HepG2 (cell line): ENCODE data around the gene FFAR1. TPM values are rescaled to one million over a fixed set of nuclear protein-coding genes. Genes with fewer than 3 reads are reported as not detected.

ENCODE experiments used
- HNRNPUL1 ChIP-seq: fragments of 200-400 bp; formaldehyde crosslinking; IDR thresholded peaks from 2 replicates; pipeline ENCODE4 v1.6.1; 2017; ENCODE audit warnings: low read depth, mild to moderate bottlenecking, low read length, moderate library complexity
- NBN ChIP-seq: fragments of 450-650 bp; conservative IDR thresholded peaks from 2 replicates; pipeline ENCODE4 v1.6.1; 2017
- NFIC ChIP-seq: IDR thresholded peaks from 2 replicates; pipeline ENCODE4 v1.6.1; 2012; ENCODE audit warnings: mild to moderate bottlenecking, low read length, inconsistent platforms
- PRDM10 ChIP-seq: sonication (generic); formaldehyde crosslinking; IDR thresholded peaks from 2 replicates; pipeline ENCODE4 v1.4.0; 2020; ENCODE audit warnings: low read depth, missing genetic modification reagents
- PRMT3 ChIP-seq: sonication (generic); formaldehyde crosslinking; IDR thresholded peaks from 2 replicates; pipeline ENCODE4 v1.8.1; 2022; ENCODE audit warnings: low read depth, mild to moderate bottlenecking, moderate library complexity, missing genetic modification reagents, borderline replicate concordance
- RFXAP ChIP-seq: sonication (generic); formaldehyde crosslinking; IDR thresholded peaks from 2 replicates; pipeline ENCODE4 v1.4.0; 2020; ENCODE audit warnings: missing genetic modification reagents, borderline replicate concordance
- SMYD3 ChIP-seq: sonication (generic); formaldehyde crosslinking; IDR thresholded peaks from 2 replicates; pipeline ENCODE4 v1.8.1; 2023; ENCODE audit warnings: mild to moderate bottlenecking, missing genetic modification reagents
- SNAI1 ChIP-seq: sonication (generic); formaldehyde crosslinking; IDR thresholded peaks from 2 replicates; pipeline ENCODE4 v1.5.0; 2020; ENCODE audit warnings: mild to moderate bottlenecking, missing genetic modification reagents, borderline replicate concordance
- SRY ChIP-seq: sonication (generic); formaldehyde crosslinking; IDR thresholded peaks from 2 replicates; pipeline ENCODE4 v1.8.0; 2022; ENCODE audit warnings: mild to moderate bottlenecking, missing genetic modification reagents
- TBP ChIP-seq: sonication (generic); formaldehyde crosslinking; IDR thresholded peaks from 2 replicates; pipeline ENCODE4 v1.5.0; 2020; ENCODE audit warnings: missing genetic modification reagents
- TFDP2 ChIP-seq: sonication (generic); formaldehyde crosslinking; IDR thresholded peaks from 2 replicates; pipeline ENCODE4 v1.4.0; 2020; ENCODE audit warnings: missing genetic modification reagents
- TSC22D2 ChIP-seq: sonication (generic); formaldehyde crosslinking; IDR thresholded peaks from 2 replicates; pipeline ENCODE4 v1.5.1; 2020; ENCODE audit warnings: missing genetic modification reagents, mild to moderate bottlenecking, borderline replicate concordance
- ZBTB26 ChIP-seq: IDR thresholded peaks from 2 replicates; pipeline ENCODE4 v1.6.1; 2016; ENCODE audit warnings: missing compliant biosample characterization, missing genetic modification reagents, borderline replicate concordance
- ZNF24 ChIP-seq: fragments of 450-650 bp; IDR thresholded peaks from 2 replicates; pipeline ENCODE4 v1.6.1; 2017; ENCODE audit warnings: antibody characterized with exemption, mild to moderate bottlenecking
- ZNF326 ChIP-seq: sonication (generic); formaldehyde crosslinking; IDR thresholded peaks from 2 replicates; pipeline ENCODE4 v1.4.0; 2020; ENCODE audit warnings: missing genetic modification reagents, borderline replicate concordance
- ZNF329 ChIP-seq: sonication (generic); formaldehyde crosslinking; IDR thresholded peaks from 2 replicates; pipeline ENCODE4 v1.9.0; 2021; ENCODE audit warnings: low read depth, mild to moderate bottlenecking, missing genetic modification reagents
- ZNF343 ChIP-seq: sonication (generic); formaldehyde crosslinking; IDR thresholded peaks from 2 replicates; pipeline ENCODE4 v1.4.0; 2020; ENCODE audit warnings: mild to moderate bottlenecking, missing genetic modification reagents
- ZNF572 ChIP-seq: sonication (generic); formaldehyde crosslinking; IDR thresholded peaks from 2 replicates; pipeline ENCODE4 v1.5.1; 2020; ENCODE audit warnings: mild to moderate bottlenecking, missing genetic modification reagents
- polyA plus RNA-seq, 8 experiments: library from polyadenylated mRNA; depleted of rRNA in 3 of 8; stranded (reverse) in 7 of 8; unstranded in 1 of 8; fragments of >200 nt; fragmentation: Illumina TruSeq in 4 of 8; extraction: Trizol in 4 of 8; gene quantifications; 2 replicates each; pipeline versions ENCODE4 v1.2.1 to v1.2.3, GENCODE V29; 2011 to 2016; ENCODE audit warnings: low read depth in 4 of 8, missing spikeins in 1 of 8, mixed read lengths in 1 of 8; ENCODE audit not compliant: insufficient read depth in 1 of 8
- total RNA-seq, 5 experiments: library from RNA; depleted of rRNA; stranded (reverse); fragments of >200 nt; fragmentation: Illumina TruSeq; extraction: Trizol; gene quantifications; 2 replicates each; pipeline ENCODE4 v1.2.3, GENCODE V29; 2016; ENCODE audit warnings: low read depth in 1 of 5
- TF ChIP-seq, protein P1 (sequence below): sonication (generic); formaldehyde crosslinking; IDR thresholded peaks from 2 replicates; pipeline ENCODE4 v1.4.0; 2020; ENCODE audit warnings: mild to moderate bottlenecking, low read depth, missing genetic modification reagents
- TF ChIP-seq, protein P2 (sequence below): sonication (generic); formaldehyde crosslinking; IDR thresholded peaks from 2 replicates; pipeline ENCODE4 v1.8.1; 2023; ENCODE audit warnings: mild to moderate bottlenecking, inconsistent platforms, moderate library complexity, missing genetic modification reagents, borderline replicate concordance
- TF ChIP-seq, protein P3 (sequence below): sonication (generic); formaldehyde crosslinking; IDR thresholded peaks from 2 replicates; pipeline ENCODE4 v1.4.0; 2020; ENCODE audit warnings: mild to moderate bottlenecking, missing genetic modification reagents

The FFAR1 gene
- total and polyA plus RNA-seq, 2 of the 13 experiments (the other 11 are each of a cell fraction or from before 2014, with no cell fraction given) = not detected

GRCh38 chr19:35352448-35353304, 5.0 kb downstream of the FFAR1 start (continued):
- no peak for TF ChIP-seq PRDM10
- TF ChIP-seq TBP (CRISPR knock-in tag) = no peak
- TF ChIP-seq HNRNPUL1 = no peak
- TF ChIP-seq TFDP2 (CRISPR knock-in tag) = no peak
- no peak for TF ChIP-seq ZNF329 (CRISPR knock-in tag)
- TF ChIP-seq SNAI1 = no peak
- TF ChIP-seq, protein P1, sequence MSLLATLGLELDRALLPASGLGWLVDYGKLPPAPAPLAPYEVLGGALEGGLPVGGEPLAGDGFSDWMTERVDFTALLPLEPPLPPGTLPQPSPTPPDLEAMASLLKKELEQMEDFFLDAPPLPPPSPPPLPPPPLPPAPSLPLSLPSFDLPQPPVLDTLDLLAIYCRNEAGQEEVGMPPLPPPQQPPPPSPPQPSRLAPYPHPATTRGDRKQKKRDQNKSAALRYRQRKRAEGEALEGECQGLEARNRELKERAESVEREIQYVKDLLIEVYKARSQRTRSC (CRISPR knock-in tag) = 0 out of 2 replicates have a peak, but pooled peaks have one; percentile 45
- TF ChIP-seq ZNF343 = no peak
- no peak for TF ChIP-seq SRY
- no peak for TF ChIP-seq NBN
- TF ChIP-seq, protein P2, sequence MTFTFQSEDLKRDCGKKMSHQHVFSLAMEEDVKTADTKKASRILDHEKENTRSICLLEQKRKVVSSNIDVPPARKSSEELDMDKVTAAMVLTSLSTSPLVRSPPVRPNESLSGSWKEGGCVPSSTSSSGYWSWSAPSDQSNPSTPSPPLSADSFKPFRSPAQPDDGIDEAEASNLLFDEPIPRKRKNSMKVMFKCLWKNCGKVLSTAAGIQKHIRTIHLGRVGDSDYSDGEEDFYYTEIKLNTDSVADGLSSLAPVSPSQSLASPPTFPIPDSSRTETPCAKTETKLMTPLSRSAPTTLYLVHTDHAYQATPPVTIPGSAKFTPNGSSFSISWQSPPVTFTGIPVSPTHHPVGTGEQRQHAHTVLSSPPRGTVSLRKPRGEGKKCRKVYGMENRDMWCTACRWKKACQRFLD (CRISPR knock-in tag) = no peak
- no peak for TF ChIP-seq ZNF572
- no peak for TF ChIP-seq PRMT3 (CRISPR knock-in tag)
- TF ChIP-seq ZBTB26 (CRISPR knock-in tag) = no peak
- TF ChIP-seq, protein P3, sequence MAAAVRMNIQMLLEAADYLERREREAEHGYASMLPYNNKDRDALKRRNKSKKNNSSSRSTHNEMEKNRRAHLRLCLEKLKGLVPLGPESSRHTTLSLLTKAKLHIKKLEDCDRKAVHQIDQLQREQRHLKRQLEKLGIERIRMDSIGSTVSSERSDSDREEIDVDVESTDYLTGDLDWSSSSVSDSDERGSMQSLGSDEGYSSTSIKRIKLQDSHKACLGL (CRISPR knock-in tag) = no peak
- no peak for TF ChIP-seq NFIC
- TF ChIP-seq SMYD3 = peak; percentile 58; the same call in 1 of the 2 replicates
- TF ChIP-seq ZNF326 (CRISPR knock-in tag) = no peak
- TF ChIP-seq TSC22D2 (CRISPR knock-in tag) = no peak
- TF ChIP-seq RFXAP (CRISPR knock-in tag) = no peak; the same call in 1 of the 2 replicates
- TF ChIP-seq ZNF24 = no peak
